IPS-18c (cell line): ENCODE results near the gene UBE2J2.

Source experiments
- H3K4me3 ChIP-seq: 2 replicates; pipeline ENCODE4 v1.7.0; 2013; ENCODE audit warnings: low read depth, mild to moderate bottlenecking, low read length, moderate library complexity; ENCODE audit not compliant: insufficient read depth
- H3K9me3 ChIP-seq: one replicate; pipeline ENCODE4 v1.6.1; 2013; ENCODE audit warnings: mild to moderate bottlenecking, low read length, moderate library complexity; ENCODE audit not compliant: control insufficient read depth, insufficient read depth

UBE2J2 gene

GRCh38 chr1:1229770-1230169, 43.9 kb downstream of the UBE2J2 start:
- Histone ChIP-seq H3K4me3 (no peak overlapping the region), H3K9me3 (peaks cover 6% of the 10 kb centered on the region)

- no peak overlapping the region for H3K4me3 ChIP-seq
- H3K9me3 ChIP-seq = peaks cover 6% of the 10 kb centered on the region
Observed at GRCh38 chr1:1228596-1229321, 44.9 kb downstream of the UBE2J2 start.

- Histone ChIP-seq H3K4me3 (no peak overlapping the region), H3K9me3 (peaks cover 6% of the 10 kb centered on the region)
Observed at GRCh38 chr1:1228187-1228586, 45.5 kb downstream of the UBE2J2 start.

- Histone ChIP-seq H3K4me3 (no peak overlapping the region), H3K9me3 (peaks cover under 1% of the 10 kb centered on the region)
Observed at GRCh38 chr1:1227386-1227785, 46.3 kb downstream of the UBE2J2 start.

GRCh38 chr1:1226566-1227362, 46.9 kb downstream of the UBE2J2 start:
- Histone ChIP-seq H3K4me3 (no peak overlapping the region), H3K9me3 (no peaks in the 10 kb centered on the region)

- Histone ChIP-seq H3K9me3 (no peaks in the 10 kb centered on the region), H3K4me3 (no peak overlapping the region)
Observed at GRCh38 chr1:1225913-1226312, 47.7 kb downstream of the UBE2J2 start.

- Histone ChIP-seq H3K9me3 (no peaks in the 10 kb centered on the region), H3K4me3 (no peak overlapping the region)
Observed at GRCh38 chr1:1225238-1225845, 48.3 kb downstream of the UBE2J2 start.

- H3K9me3 ChIP-seq = no peaks in the 10 kb centered on the region
- H3K4me3 ChIP-seq = no peak overlapping the region
Observed at GRCh38 chr1:1223891-1224290, 49.8 kb downstream of the UBE2J2 start.

- H3K4me3 ChIP-seq = no peak overlapping the region
- H3K9me3 ChIP-seq = no peaks in the 10 kb centered on the region
Observed at GRCh38 chr1:1223321-1223720, 50.3 kb downstream of the UBE2J2 start.

- no peak overlapping the region for H3K4me3 ChIP-seq
Observed at GRCh38 chr1:1222575-1223225, 51.0 kb downstream of the UBE2J2 start.

GRCh38 chr1:1221887-1222574, 51.6 kb downstream of the UBE2J2 start:
- H3K9me3 ChIP-seq = no peaks in the 10 kb centered on the region
- no peak overlapping the region for H3K4me3 ChIP-seq

More at GRCh38 chr1:1222575-1223225, 51.0 kb downstream of the UBE2J2 start:
- H3K9me3 ChIP-seq = no peaks in the 10 kb centered on the region

GRCh38 chr1:1220197-1220596, 53.5 kb downstream of the UBE2J2 start:
- no peak overlapping the region for H3K4me3 ChIP-seq
- no peaks in the 10 kb centered on the region for H3K9me3 ChIP-seq

- H3K4me3 ChIP-seq = no peak overlapping the region
- H3K9me3 ChIP-seq = no peaks in the 10 kb centered on the region
Observed at GRCh38 chr1:1219341-1219740, 54.3 kb downstream of the UBE2J2 start.

GRCh38 chr1:1218524-1219200, 55.0 kb downstream of the UBE2J2 start:
- Histone ChIP-seq H3K9me3 (no peaks in the 10 kb centered on the region), H3K4me3 (no peak overlapping the region)

- H3K9me3 ChIP-seq = no peaks in the 10 kb centered on the region
- H3K4me3 ChIP-seq = no peak overlapping the region
Observed at GRCh38 chr1:1217621-1218523, 55.8 kb downstream of the UBE2J2 start.
